DOHH2 (cell line): ENCODE results near the gene TRIM47.
"Not testable (repeated sequence)": the region's sequence is repeated elsewhere in the genome, so short reads cannot be mapped to it uniquely, and the experiment has no call there.

ENCODE experiments used
- CTCF ChIP-seq: fragments of 200-600 bp; sonication (generic); IDR thresholded peaks from one replicate; pipeline ENCODE4 v1.5.1; 2014; ENCODE audit warnings: antibody characterized with exemption, mild to moderate bottlenecking, low read depth, low read length; ENCODE audit not compliant: poor library complexity, severe bottlenecking
- EZH2phosphoT487 ChIP-seq: fragments of 200-600 bp; sonication (generic); IDR thresholded peaks from 2 replicates; pipeline ENCODE4 v1.6.1; 2017; ENCODE audit warnings: borderline replicate concordance, mild to moderate bottlenecking, antibody characterized with exemption, low read length, moderate library complexity, mixed read lengths

- not testable (repeated sequence) for TF ChIP-seq CTCF, EZH2phosphoT487
Measured at GRCh38 chr17:75885860-75886259, 7.5 kb upstream of the TRIM47 start.
